Stimulated activated effector memory CD8-positive, alpha-beta T cell treated with anti-CD3 and anti-CD28 coated beads, Interleukin-12 subunit alpha, Interleukin-12 subunit beta, amount 100 ng/mL, for 72 hours (primary cell): Measurements from ENCODE around the gene INPP5B.
A peak's percentile ranks its signal among the peaks of the same experiment; 100 is the strongest.
"Not testable (repeated sequence)": the region's sequence is repeated elsewhere in the genome, so short reads cannot be mapped to it uniquely, and the experiment has no call there.

Source experiments
- ATAC-seq: fragments of 150-1000 bp; cut with Tn5 transposase; 2 replicates; pipeline ENCODE4 v1.10.0; 2021
- DNase-seq, 2 donors: peaks; one replicate each; pipeline ENCODE4 v3.0.0; 2021 to 2022; ENCODE audit warnings: low spot score in 2 of 2
- H3K27ac Mint-ChIP-seq: one replicate; pipeline ENCODE4 v1.8.0; 2022; ENCODE audit warnings: mild to moderate bottlenecking, mixed read lengths
- H3K36me3 Mint-ChIP-seq: one replicate; pipeline ENCODE4 v1.8.0; 2022; ENCODE audit warnings: mild to moderate bottlenecking, mixed read lengths
- H3K4me1 Mint-ChIP-seq: one replicate; pipeline ENCODE4 v1.8.0; 2022; ENCODE audit warnings: mixed read lengths
- H3K4me3 Mint-ChIP-seq: one replicate; pipeline ENCODE4 v1.8.0; 2022; ENCODE audit warnings: mild to moderate bottlenecking, mixed read lengths
- H3K9me3 Mint-ChIP-seq: one replicate; pipeline ENCODE4 v1.8.0; 2022; ENCODE audit warnings: mixed read lengths

The INPP5B gene

GRCh38 chr1:37931361-37932158 lies 15.3 kb downstream of the INPP5B start:
- H3K4me1 Mint-ChIP-seq = peaks cover 43% of the 10 kb centered on the region
- peak; percentile 96 for ATAC-seq
- peak; percentile 85 to 97 for DNase-seq
- H3K36me3 Mint-ChIP-seq = peaks cover 62% of the 10 kb centered on the region
- H3K4me3 Mint-ChIP-seq = peak overlapping the region; percentile 94
- no peaks in the 10 kb centered on the region for H3K9me3 Mint-ChIP-seq
- H3K27ac Mint-ChIP-seq = peak overlapping the region; percentile 75

DNA sequence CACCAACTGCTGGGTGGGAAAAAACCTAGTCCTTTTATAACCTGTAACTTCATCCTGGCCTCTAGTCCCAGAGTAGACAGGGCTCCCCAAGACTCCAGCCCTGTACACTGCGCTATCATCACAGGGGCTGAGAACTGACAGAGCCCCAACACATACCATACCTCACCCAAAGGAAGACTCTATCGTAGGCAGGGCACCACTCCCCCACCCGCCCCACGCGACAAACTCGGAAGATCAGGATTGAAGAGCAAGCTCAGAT lies 15.8 kb downstream of the INPP5B start:
- Mint-ChIP-seq H3K4me3 (peak overlapping the region; percentile 94), H3K4me1 (peaks cover 46% of the 10 kb centered on the region), H3K27ac (peak overlapping the region; percentile 75), H3K9me3 (no peaks in the 10 kb centered on the region), H3K36me3 (peaks cover 58% of the 10 kb centered on the region)
- DNase-seq = no peak
- peak; percentile 23 for ATAC-seq

GRCh38 chr1:37930246-37931101 lies 16.4 kb downstream of the INPP5B start:
- peaks cover 53% of the 10 kb centered on the region for H3K36me3 Mint-ChIP-seq
- ATAC-seq (peak; percentile 59), DNase-seq (peak in 1 of 2 donors; percentile 57)
- H3K27ac Mint-ChIP-seq = peak overlapping the region; percentile 75
- H3K9me3 Mint-ChIP-seq = no peaks in the 10 kb centered on the region
- peak overlapping the region; percentile 94 for H3K4me3 Mint-ChIP-seq
- peaks cover 52% of the 10 kb centered on the region for H3K4me1 Mint-ChIP-seq

GRCh38 chr1:37926038-37926924 lies 20.6 kb downstream of the INPP5B start:
- Mint-ChIP-seq H3K9me3 (no peaks in the 10 kb centered on the region), H3K27ac (peak overlapping the region; percentile 85), H3K4me1 (peaks cover 54% of the 10 kb centered on the region), H3K36me3 (peaks cover 27% of the 10 kb centered on the region), H3K4me3 (peak overlapping the region; percentile 46)
- DNase-seq (no peak), ATAC-seq (peak; percentile 47)

GRCh38 chr1:37925316-37925715 lies 21.5 kb downstream of the INPP5B start:
- no peak for DNase-seq
- Mint-ChIP-seq H3K36me3 (peaks cover 25% of the 10 kb centered on the region), H3K27ac (peak overlapping the region; percentile 85), H3K4me1 (peaks cover 45% of the 10 kb centered on the region), H3K9me3 (no peaks in the 10 kb centered on the region), H3K4me3 (peak overlapping the region; percentile 46)
- ATAC-seq = no peak

DNA sequence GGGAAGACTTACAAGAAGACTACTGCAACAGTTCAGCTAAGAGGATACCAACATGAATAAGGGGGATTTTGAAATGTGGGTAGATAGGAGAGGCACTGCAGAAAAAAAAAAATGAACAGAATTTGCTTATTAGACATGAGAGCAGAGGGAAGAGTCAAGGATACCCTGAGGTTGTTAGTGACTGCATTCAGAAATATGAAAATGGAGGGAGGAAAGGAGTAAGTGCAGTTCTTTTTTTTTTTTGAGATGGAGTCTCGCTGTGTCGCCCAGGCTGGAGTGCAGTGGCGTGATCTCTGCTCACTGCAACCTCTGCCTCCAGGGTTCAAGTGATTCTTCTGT lies 23.3 kb downstream of the INPP5B start:
- ATAC-seq (no peak), DNase-seq (no peak)
- Mint-ChIP-seq H3K4me1 (peaks cover 56% of the 10 kb centered on the region), H3K4me3 (peak overlapping the region; percentile 6), H3K9me3 (no peaks in the 10 kb centered on the region), H3K27ac (peak overlapping the region; percentile 71), H3K36me3 (peaks cover 18% of the 10 kb centered on the region)

DNA sequence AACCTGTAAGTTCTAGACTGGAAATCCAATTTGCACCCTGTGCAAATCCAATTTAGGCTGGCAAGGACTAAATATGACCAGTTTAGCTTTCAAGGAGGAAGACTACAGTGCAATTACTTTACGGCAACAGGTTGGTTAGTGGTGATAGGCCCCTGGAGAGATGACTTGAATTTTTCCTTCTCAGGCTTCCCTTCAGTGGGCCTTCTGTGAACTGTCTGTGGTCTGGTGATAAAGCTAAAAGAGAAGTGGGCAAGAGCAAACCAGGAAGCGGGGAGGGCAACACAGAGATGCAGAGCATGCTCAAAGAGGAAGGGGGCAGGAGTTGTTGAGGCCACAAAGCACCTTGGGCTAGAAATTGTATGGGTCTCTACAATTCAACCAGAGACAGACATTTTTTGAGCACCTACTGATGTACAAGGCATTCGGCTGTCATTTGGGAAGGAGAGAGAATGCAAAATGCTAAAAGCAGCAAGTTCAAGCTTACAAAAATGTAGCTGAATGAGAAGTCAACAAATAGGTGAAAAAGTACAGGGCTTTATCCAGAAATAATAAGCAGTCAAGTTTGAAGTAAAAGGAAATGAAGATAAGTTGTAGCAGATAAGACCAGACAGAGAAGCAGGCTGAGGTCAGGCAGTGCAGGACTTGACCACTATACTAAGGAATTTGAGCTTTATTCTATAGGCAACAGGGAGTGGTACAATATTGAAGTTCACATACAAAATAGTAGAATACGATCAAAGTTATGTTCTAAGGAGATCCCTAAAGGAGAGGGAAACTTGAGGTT lies 23.9 kb downstream of the INPP5B start:
- DNase-seq (no peak), ATAC-seq (peak; percentile 87)
- peak overlapping the region; percentile 6 for H3K4me3 Mint-ChIP-seq
- H3K27ac Mint-ChIP-seq = peak overlapping the region; percentile 71
- H3K9me3 Mint-ChIP-seq = no peaks in the 10 kb centered on the region
- peaks cover 58% of the 10 kb centered on the region for H3K4me1 Mint-ChIP-seq
- peaks cover 15% of the 10 kb centered on the region for H3K36me3 Mint-ChIP-seq

DNA sequence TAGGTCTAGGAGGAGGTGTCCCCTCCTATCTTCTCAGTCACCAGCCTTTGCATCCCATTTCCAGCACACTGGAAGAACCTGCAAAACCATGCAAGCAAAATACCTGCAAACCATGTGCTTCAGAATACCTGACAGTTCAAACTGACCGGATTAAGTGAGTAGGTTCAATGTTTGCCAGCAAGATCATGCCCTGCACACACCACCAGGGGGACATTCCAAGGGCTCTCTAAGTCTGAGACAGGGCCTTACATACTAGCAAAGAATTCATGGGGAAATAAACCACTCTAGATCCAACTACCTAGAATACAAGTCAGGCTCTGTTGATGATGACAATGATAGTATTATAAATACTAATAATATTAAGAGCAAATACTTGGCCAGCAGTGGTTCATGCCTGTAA lies 27.6 kb downstream of the INPP5B start:
- Mint-ChIP-seq H3K27ac (no peak overlapping the region), H3K36me3 (peaks cover 13% of the 10 kb centered on the region), H3K4me1 (peaks cover 37% of the 10 kb centered on the region)

GRCh38 chr1:37915476-37916093 lies 31.3 kb downstream of the INPP5B start:
- no peak for DNase-seq
- Mint-ChIP-seq H3K27ac (no peak overlapping the region), H3K9me3 (no peaks in the 10 kb centered on the region), H3K4me3 (no peak overlapping the region), H3K4me1 (peaks cover 23% of the 10 kb centered on the region), H3K36me3 (peaks cover 13% of the 10 kb centered on the region)
- no peak for ATAC-seq

More for the DNA sequence above, 27.6 kb downstream of the INPP5B start:
- Mint-ChIP-seq H3K9me3 (no peaks in the 10 kb centered on the region), H3K4me3 (no peak overlapping the region)
- peak; percentile 51 for ATAC-seq
- no peak for DNase-seq

GRCh38 chr1:37914719-37915475 lies 32.0 kb downstream of the INPP5B start:
- no peak overlapping the region for H3K4me3 Mint-ChIP-seq
- no peak overlapping the region for H3K27ac Mint-ChIP-seq
- ATAC-seq = no peak

DNA sequence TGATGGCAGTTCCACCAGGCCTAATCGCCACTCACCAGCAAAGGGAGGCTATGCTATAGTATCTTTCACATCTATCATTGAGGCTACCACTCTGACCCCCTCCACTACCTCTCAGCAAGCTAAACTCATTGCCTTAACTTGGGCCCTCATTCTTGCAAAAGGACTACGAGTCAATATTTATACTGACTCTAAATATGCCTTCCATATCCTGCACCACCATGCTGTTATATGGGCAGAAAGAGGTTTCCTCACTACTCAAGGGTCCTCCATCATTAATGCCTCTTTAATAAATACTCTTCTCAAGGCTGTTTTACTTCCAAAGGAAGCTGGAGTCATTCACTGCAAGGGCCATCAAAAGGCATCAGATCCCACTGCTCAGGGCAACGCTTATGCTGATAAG lies 35.4 kb downstream of the INPP5B start:
- peaks cover 22% of the 10 kb centered on the region for H3K4me1 Mint-ChIP-seq
- not testable (repeated sequence) for DNase-seq, H3K27ac Mint-ChIP-seq, H3K4me3 Mint-ChIP-seq, ATAC-seq
- H3K36me3 Mint-ChIP-seq = peaks cover 15% of the 10 kb centered on the region
- H3K9me3 Mint-ChIP-seq = peaks cover 11% of the 10 kb centered on the region

More at GRCh38 chr1:37914719-37915475, 32.0 kb downstream of the INPP5B start:
- Mint-ChIP-seq H3K36me3 (peaks cover 13% of the 10 kb centered on the region), H3K4me1 (peaks cover 19% of the 10 kb centered on the region), H3K9me3 (no peaks in the 10 kb centered on the region)
- no peak for DNase-seq

DNA sequence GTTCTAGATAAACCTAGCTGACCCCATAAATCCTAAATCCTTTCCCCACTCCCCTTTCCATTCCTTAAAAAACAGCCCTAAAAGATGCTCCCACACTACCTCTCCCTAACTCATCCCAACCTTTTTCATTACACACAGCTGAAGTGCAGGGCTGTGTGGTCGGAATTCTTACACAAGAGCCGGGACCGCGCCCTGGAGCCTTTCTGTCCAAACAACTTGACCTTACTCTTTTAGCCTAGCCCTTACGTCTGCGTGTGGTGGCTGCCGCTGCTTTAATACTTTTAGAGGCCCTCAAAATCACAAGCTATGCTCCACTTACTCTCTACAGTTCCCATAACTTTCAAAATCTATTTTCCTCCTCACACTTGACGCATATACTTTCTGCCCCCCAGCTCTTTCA lies 36.0 kb downstream of the INPP5B start:
- Mint-ChIP-seq H3K9me3 (peaks cover 11% of the 10 kb centered on the region), H3K4me1 (peaks cover 22% of the 10 kb centered on the region)
- DNase-seq, H3K4me3 Mint-ChIP-seq, H3K36me3 Mint-ChIP-seq, H3K27ac Mint-ChIP-seq, ATAC-seq: not testable (repeated sequence)

DNA sequence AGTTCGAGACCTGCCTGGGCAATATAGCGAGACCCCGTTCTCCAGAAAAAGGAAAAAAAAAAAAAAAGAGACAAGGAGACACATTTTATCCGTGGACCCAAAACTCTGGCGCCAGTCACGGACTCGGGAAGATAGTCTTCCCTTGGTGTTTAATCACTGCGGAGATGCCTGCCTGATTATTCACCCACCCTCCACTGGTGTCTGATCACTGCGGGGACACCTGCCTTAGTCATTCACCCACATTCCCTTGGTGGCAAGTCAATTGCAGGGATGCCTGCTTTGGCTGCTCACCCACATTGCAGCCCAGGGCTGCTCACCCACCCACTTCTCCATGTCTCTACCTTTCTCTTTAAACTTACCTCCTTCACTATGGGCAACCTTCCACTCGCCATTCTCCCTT lies 38.3 kb downstream of the INPP5B start:
- ATAC-seq, H3K4me3 Mint-ChIP-seq, DNase-seq: not testable (repeated sequence)
- Mint-ChIP-seq H3K9me3 (peaks cover 11% of the 10 kb centered on the region), H3K27ac (peak overlapping the region; percentile 26), H3K36me3 (peaks cover 19% of the 10 kb centered on the region), H3K4me1 (peaks cover 22% of the 10 kb centered on the region)
